GM12872 (cell line): ENCODE results near the gene CAT.

Source experiments
- CTCF ChIP-seq: IDR thresholded peaks from 3 replicates; pipeline ENCODE4 v1.5.1; 2011; ENCODE audit warnings: low read depth, mild to moderate bottlenecking, low read length, moderate library complexity; ENCODE audit not compliant: insufficient read depth

The CAT gene

GRCh38 chr11:34441814-34442213 is 3.1 kb downstream of the CAT start:
- TF ChIP-seq CTCF, result no peak

DNA sequence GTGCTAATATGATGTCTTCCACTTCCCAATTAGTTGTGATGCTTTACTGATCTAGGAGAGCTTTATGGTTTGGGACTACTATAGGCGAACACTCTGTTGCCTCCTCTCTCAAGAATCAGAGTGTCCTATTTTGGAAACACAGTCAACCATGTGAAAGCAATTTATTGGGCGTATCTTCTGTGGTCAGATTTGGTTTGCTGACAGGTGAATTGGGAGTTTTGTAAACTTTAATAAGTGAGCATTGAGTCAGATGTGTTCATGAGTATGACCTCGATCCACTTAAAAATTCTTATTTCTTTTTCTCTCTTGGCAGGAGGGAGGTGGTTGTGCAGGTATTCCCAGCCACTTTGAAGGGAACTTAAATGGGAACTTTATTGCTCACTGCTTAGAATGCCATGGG is 4.4 kb downstream of the CAT start:
- no peak for TF ChIP-seq CTCF

DNA sequence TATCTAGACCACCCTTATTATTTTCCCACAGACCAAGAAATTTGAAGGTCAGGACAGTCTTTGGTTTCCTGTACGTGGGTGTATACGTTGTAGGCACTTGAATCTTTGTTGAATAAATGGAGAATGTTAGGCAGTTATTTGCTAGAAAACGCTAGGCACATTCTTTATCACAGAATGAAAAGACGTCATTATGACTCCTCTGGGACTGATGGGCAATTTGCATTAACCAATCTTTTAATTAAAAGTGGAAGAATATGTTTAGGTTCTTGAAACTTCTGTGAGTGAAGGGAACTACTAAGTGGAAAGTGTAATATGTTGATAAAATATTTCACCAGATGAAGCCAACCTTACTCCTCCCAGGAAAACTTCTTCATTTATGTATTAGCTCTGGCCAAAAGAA is 5.7 kb downstream of the CAT start:
- no peak for TF ChIP-seq CTCF

- TF ChIP-seq CTCF, result no peak
These were observed 7.2 kb downstream of the CAT start for GRCh38 chr11:34445956-34446355.

DNA sequence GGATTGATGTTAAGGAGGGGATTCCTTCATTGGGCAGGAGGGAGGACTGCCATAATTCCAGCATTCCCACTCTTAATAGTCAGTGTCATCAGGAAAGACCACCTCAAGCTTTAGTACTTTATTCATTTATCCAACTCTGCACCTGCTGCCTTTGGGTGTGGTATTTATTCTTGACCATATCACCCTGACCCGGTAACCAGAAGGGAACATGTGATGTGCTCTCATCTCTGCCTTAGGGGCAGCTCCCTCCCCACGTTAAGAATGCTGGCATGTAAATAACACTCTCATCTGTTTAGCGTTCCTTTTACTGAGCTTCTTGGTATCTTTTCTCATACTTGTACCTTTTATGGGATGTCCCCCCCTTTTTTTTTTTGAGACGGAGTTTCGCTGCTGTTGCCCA is 7.7 kb downstream of the CAT start:
- no peak for TF ChIP-seq CTCF

GRCh38 chr11:34447044-34447443 is 8.3 kb downstream of the CAT start:
- TF ChIP-seq CTCF, result no peak

DNA sequence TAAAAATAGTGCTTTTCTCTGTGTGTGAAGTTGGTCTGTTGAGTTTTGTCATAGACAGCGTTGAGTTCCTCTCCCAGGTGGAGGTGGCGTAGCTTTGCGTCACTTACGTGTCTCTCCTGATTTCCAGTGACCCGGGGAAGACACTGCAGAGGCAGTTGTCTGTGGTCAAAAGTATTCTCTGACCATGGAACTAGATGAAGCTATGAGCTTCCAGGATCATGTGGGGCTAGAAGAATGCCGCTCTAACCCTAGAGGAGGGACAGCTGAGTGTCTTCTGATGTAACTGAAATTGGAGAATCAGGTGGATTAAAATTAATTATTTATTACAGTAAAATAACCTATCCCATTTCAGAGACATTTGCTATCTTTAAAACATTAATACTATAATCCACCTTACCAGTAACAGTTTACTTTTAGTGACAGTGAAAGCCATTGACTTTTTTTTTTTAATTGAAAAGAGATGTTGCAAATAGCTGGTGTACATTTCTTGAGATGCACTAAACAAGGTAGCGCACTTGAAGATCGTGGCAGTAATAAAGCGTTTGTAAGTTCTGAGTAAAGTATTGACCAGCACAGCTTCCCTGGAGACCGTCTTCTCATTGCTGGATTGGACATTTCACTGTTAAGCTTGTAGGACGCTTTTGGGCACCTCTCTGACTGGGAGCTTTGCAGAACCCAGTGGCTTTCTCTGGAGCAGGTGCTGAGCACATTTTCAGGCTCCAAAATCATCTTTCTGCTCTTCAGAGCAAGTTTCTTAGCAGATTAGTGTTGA is 9.7 kb downstream of the CAT start:
- no peak for TF ChIP-seq CTCF
